Activated CD4-positive, alpha-beta T cell treated with anti-CD3 and anti-CD28 coated beads for 4 hours (primary cell): Measurements from ENCODE around the gene ANGPTL4.
"Not testable (repeated sequence)": the region's sequence is repeated elsewhere in the genome, so short reads cannot be mapped to it uniquely, and the experiment has no call there.

Experiments used
- DNase-seq, 2 donors: peaks; one replicate each; pipeline ENCODE4 v3.0.0-alpha.2; 2020

ANGPTL4 gene

DNA sequence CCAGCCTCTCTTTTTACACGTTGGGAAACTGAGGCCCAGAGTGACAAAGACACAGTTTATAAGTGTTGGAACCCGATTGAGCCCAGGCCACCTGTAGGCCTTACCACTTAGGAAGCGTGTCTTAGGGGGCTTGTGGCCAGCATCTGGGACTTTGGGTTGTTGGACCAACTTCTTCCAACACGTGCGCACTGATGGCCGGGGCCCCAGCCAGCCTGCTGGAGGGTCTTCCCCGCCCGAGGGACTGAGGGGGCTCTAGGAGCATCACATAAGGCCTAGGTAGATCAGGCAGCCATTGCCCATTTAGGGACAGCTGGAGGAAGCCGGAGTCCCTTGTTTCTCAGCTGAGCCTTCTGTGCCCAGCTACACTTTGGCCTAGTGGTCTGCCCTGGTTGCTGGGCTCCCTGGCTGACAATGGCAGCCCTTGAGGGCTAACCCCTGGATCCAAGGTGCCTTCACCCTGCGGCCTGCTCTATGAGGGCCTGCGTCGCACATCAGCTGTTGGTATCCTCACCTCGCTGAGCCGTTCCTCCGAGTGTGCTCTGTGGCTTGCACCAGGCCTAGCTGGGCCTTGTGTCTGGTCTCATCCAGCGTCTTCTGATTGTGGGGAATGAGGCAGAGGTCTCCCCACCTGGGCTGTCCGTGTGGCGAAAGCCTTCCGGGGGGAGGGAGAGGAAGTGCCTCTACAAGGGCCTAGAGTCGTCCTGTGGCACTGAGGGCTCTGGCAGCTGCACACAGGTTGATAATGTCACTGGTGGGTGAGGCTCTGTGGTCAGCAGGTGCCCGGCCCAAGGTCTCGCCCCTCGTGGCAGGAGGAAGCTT, 27.5 kb downstream of the ANGPTL4 start:
- no peak for DNase-seq

DNA sequence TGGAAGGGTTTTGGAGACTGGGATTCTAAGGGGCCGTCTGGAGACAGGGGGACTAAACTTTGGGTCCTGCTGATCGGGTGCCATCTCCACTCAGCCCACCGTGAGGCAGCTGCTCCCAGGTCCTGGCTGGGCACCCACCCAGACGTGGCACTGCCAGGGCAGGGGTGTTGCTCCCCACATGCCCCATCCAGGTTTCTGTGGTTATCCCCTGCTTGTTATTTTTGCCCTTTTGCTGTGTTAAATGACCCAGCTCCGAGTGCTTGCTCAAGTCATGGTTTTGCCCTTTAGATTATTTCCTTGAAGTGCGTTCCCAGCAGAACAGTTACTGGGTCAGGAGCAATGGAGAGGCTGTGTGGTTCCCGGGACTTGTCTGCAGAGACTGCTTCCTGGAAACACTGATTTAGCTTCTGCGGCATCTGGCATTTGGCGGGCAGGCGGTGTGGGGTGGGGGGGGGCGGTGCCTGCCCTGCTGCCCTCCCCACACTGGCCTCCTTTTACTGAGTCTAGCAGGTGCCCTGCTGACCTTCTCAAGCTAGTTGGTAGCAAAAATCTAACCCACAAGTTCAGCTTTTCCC, 28.1 kb downstream of the ANGPTL4 start:
- DNase-seq: no peak

DNA sequence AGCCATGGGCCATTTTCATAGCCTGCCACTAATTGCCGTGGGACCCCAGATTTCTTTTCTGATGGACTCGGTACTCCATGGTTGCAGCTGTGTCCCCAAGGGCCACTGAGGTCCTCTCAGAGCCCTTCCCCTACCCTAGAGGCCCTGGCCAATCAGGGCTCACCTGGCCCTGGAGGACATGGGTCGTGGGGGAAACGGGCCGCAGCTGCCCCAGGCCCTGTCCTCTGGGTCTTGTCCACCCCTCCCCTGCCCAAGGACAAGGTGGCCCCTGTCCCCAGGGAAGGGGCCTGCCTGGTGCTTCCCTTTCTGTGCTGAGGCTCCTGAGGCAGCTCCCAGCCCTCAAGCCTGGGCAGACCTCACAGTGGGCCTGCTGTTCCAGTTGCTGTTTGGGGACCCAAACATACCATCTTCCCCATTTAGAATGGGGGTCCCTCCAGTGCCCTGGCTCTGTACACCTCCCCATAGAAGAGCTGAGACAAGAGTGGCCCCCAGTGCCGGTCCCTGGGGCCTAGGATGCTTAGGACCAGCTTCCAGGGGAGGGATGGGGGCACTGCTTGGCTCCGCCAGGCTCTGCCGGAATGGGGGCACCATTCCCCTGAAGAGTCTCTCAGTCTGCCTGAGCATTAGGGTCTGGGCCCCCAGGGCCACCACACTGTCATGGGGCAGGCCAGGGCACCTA, 29.4 kb downstream of the ANGPTL4 start:
- DNase-seq: no peak

DNA sequence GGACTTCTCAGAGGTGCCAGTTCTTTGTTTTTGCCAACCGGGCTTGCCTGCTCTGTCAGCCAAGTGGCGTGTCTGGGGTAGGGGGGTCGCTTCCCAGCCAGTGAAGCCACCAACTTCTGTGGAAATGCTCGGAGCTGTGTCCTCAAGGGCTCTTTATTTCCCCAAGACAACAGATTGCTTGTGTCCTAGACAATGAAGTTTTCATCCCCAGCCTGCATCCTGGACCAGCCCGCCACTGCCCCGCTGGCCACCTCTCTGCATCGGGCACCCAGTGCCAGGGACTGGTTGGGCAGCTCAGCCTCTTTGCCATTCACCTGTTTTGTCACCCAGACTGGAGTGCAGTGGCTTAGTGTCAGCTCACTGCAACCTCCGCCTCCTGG, 29.9 kb downstream of the ANGPTL4 start:
- DNase-seq: no peak

DNA sequence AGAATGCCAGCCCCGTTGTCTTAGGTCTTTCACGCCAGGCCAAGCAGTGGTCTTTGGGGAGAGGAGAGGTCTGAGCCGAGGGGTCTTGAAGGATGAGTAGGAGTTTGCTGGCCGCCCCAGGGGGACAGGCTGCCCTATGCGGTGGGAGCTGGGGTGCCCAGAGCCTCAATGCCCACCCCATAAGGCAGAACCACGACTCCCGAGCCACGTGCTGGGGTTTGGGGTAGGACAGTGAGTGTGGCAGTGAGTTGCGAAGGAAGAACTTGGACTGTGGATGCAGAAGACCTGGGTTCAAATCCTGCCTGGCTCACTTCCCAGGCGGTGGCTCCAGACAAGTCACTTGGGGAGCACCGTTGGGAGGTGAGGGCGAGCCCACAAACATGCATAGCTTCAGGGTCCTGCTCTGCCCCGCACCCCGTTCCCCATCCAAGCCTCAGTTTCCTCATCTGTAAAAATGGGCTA, 31.7 kb downstream of the ANGPTL4 start:
- DNase-seq: no peak

DNA sequence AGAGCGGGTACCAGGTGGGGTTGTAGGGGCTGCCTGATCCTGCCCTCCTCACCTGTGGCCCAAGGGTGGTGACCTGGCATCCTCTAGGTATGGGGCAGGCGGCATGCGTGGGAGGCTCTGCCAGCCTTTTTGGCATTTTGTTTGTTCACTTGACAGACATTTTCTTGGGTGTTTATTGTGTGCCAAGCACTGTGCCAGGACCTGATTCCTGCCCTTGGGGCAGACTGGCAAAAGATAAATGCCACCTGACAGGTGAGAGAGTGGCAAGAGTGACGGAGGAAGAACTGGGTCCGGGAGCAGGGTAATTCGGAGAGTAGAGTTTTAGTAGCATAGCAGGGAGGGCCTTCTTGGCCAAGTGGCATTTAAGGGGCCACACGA, 32.2 kb downstream of the ANGPTL4 start:
- no peak for DNase-seq

DNA sequence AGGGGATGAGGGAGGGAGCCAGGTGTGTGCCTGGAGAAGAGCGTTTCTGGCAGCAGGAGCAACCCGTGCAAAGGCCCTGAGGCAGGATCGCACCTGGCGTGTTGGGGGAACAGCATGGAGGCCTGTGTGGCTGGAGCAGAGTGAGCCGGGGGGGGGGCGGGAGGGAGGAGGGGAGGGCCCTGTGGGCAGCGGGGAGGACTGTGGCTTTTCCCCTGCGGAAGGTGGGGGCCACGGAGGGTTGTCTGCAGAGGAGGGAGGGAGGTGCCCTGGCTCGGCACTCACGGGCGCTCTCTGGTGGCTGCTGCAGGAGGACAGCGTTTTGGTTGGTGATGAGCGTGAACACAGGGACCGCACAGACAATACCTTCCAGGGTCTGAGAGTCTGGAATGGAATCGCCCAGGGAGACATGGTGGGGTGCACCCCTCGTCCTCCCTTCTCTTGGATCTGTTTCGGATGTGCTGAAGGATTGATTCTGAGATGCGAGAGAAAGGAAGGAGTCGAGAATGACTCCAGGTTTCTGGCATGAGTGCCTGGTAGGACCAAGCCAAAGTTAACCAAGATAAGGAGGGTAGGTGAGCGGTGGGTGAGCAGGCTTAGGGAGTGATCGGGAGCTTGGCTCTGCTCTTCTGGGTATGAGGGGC, 32.7 kb downstream of the ANGPTL4 start:
- DNase-seq: peak; percentile 62 to 63

DNA sequence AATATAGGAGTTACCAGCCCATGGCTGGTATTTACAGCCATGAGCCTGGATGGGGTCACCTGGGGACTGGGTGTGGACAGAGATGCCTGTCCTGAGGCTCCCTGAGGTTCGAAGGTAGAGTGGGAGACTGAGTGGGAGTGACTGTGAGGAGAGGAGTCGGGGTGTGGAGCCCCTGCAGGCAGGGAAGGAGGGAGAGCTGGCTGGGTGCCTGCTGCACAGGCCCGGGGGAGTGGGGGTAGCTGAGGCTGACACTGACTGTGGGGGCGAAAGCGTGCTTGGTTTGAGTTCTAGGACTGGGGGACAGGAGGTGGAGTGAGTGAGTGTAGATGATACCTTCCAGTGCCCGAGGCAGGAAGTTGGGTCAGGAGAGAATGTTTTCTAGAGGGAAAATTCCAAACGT, 33.3 kb downstream of the ANGPTL4 start:
- DNase-seq: no peak

DNA sequence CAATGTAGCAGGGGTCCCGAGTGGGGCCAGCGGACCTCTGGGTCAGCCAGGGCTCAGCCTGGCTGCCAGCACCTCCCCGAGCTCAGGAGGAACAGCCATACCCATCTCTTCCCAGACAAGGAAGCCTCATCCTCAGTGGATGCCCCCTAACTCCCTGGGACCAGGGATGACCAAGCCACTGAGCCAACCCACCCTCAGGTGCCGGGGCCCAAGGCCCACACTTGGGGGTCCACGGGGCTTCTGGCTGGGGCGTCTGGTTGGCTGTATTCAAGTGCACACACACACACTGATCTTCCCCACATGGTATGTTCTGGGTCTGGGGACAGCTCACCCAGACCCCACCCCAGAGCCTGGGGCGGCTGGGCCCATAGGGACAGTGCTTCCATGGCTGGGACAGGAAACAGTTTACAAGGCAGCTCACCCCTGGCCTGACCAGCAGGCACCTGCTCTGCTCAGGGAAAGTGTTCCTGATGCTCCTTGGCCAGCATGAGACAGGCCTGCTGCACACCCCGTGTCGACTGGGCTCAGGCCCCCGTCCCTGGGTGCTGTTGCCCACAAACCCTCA, 33.9 kb downstream of the ANGPTL4 start:
- DNase-seq: no peak

DNA sequence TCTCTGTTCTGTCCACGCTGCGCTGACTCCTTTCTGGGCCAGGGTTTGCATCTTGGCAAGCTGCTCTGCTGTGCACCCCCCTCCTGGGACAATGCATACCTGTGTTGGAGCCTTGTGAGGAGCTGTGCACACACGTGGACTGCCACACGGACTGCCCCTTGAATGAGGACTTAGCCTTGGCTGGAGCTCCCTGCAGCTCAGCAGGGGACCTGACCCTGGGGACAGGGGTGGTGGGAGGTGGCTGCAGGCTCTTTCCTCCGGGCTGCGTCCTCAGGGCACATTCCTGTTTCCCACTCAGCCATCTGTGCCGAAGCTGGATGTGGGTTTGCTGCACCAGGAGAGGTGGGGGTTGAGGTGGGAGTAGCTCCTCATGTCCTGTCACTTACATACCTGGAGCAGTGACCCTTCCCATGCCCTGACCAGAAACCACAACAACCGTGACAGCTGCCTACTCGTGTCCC, 34.4 kb downstream of the ANGPTL4 start:
- no peak for DNase-seq

DNA sequence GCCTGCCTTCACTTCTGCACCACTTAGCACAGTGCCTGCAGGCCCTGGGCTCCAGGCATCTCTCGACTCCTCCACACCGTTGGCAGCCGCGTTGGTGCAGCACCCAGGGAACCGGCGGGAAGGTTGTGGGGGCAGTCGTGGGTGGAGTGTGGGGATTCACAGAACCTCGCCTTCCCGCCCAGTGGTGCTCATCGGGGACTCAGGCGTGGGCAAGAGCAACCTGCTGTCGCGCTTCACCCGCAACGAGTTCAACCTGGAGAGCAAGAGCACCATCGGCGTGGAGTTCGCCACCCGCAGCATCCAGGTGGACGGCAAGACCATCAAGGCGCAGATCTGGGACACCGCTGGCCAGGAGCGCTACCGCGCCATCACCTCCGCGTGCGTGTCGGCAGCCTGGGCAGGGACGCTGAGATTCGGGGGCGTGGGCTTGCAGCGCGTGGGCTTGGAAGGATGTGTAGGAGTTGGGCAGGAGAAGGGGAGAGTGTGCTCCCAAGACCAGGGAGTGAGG, 35.8 kb downstream of the ANGPTL4 start:
- no peak for DNase-seq

DNA sequence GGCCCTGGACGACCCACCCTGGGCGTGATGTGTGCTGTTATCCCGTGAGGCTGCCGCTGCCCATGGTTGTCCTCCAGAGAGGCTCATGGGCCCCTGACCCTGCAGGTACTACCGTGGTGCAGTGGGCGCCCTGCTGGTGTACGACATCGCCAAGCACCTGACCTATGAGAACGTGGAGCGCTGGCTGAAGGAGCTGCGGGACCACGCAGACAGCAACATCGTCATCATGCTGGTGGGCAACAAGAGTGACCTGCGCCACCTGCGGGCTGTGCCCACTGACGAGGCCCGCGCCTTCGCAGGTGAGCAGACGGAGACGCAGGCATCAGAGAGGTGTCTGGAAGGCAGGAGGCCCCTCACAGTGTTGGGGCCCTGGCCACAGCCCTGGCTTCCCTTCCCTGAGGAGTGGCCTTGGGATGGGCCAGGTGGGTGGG, 38.0 kb downstream of the ANGPTL4 start:
- DNase-seq: no peak

DNA sequence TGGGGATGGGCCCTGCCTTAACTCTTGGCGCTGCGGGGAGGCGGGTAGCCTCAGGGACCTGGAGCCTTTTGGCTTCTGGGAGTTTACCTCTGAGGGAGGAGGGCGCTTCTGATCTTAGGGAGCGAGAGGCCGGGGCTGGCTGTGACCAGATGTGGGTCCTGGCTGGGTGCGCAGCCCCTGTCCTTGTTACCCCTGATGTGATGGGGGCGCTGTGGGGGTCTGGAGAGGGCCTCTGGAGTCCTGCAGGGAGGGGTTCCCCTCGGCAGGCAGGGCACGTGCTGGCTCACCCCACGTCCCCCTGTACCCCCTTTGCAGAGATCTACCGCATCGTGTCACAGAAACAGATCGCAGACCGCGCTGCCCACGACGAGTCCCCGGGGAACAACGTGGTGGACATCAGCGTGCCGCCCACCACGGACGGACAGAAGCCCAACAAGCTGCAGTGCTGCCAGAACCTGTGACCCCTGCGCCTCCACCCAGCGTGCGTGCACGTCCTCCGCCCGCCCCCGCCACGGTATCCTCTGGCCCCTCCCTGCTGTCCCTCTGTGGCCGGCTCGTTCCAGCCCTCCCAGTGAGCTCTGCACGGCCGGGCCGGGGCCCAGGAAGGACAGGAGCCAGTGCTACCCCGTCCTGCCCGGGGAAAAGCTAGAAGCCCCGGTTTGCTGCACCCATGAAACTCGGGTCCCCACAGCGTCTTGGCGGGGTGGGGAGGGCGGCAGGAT, 39.3 kb downstream of the ANGPTL4 start:
- no peak for DNase-seq

DNA sequence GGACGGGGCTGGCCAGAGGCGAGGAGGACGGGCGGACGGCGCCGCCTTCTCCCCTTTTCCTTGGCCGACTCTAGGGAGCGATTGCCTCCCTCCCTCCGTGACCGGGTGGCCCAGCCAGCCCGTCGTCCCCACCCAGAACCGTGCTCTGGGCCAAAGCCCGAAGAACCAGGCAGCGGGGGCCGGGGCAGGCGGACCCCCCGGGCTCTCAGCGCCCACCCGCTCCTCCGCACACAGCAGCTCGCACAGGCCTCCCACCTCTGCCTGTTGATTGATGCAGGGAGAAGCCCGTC, 39.8 kb downstream of the ANGPTL4 start:
- no peak for DNase-seq

DNA sequence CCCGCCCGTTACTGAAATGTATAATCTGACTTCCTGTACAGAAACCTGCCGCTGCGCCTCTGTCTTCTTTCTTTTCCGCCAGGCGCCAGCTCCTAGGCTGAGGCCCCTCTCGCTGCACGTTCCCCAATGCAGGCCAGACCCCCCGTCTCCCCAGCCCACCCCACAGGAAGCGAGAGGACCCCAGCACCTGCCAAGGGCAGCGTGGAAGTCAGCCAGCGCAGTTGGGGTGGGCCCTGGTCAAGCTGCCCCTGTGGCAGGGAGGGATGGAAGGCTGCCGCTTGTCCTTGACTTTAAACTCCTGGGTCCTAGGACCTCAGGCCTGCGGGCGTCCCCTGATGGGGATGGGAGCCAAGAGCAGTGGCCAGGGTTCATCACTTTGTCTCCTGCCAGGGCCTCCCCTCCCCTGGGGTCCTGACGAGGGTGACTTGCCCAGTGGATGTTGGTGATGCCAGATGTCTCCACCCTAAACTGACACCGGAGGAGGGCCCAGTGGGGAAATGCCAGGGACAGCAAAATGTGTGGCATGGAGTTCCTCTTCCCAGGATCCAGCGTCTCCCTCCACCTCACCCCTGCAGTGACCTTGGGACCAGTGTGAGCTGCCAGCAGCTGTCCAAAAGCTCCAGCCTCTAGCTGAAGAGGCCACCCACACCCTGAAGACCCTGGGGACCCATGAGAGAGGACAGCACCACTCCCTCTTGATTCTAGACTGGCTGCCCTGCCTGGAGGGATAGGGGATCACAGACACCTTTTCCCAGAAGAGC, 40.6 kb downstream of the ANGPTL4 start:
- DNase-seq: no peak

DNA sequence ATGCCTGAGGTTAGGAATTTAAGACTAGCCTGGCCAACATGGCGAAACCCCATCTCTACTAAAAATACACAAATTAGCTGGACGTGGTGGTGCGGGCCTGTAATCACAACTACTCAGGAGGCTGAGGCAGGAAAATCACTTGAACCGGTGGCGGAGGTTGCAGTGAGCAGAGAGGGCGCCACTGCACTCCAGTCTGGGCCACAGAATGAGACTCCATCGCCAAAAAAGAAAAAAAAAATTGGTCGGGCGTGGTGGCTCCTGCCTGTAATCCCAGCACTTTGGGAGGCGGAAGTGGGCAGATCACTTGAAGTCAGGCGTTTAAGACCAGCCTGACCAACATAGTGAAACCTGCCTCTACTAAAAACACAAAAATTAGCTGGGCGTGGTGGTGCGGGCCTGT, 46.8 kb downstream of the ANGPTL4 start:
- DNase-seq: not testable (repeated sequence)

DNA sequence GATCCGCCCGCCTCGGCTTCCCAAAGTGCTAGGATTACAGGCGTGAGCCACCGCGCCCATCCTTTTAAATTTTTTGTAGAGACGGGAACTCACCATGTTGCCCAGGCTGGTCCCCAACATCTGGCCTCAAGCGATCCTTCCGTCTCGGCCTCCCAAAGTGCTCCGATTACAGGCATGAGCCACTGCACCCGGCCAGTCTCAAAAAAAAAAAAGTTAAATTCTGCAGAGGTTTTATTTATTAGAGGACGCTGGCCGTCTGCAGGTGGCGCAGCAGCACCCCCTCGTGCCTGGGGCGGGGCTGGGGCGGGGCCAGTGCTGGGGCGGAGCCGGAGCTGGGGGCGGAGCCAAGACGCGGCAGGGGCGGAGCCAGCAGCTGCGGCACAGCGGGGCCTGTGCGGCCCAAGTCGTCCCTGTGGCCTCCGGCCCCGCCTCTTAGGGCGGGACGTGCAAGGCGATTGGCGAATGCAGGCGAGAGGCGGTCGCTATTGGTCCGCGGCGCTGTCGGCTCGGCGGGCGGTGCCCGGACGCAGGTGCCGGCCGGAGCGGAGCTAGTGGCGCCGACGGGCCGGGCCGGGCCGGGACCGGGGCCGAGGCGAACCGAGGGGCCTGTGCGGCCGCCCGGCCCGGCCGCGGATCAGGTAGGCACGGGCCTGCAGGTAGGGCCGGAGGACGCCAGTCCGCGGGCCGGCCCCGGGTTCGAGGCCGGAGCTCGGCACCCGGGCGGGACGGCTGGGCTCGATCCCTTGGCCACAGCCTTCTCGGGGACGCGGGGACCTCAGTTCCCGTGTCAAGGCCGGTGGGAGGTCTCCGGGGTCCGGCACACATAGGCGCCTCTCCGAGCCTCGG, 49.1 kb downstream of the ANGPTL4 start, which contains the start of gene MARCHF2:
Gene MARCHF2, plus strand, starts transcription at position 523 of the 846 bp plus-strand sequence. CDS start 8,536 bp downstream, outside the sequence.
- DNase-seq: peak; percentile 94

DNA sequence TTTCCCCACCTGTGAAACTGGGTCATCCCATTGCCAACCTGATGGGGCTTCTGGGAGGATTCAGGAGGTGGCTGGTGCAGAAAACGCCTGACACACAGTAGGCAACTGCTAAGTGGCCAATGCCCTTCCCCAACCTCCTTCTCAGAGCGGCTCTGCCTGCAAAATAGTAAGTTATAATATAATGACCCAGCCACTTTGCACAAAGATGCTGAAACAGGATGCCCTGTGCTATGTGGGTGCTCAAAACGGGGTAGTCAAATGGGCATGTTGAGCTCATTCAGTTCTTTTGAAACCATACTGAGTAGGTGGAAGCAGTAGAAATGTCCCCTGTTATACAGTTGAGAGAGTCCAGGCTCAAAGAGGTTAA, 49.7 kb downstream of the ANGPTL4 start:
- DNase-seq: no peak

DNA sequence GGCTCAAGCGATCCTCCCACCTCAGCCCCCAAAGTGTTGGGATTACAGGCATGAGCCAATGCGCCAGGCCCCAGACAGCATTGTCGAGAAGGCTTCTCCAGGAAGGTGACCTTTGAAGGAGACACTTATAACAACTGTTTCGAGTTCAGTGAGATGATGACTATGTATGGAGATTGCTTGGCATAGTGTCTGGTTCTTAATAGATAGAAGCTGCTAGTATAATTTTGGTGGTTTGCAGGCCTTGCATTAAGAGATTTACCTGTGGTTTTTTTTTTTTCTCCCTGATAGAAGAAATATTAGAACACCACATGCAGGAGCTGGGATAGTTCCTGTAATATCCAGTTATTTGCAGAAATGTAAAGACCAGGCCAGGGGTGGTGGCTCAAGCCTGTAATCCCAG, 52.8 kb downstream of the ANGPTL4 start:
- no peak for DNase-seq
